Measurements from ENCODE around the gene TAS2R9.

TAS2R9 gene

DNA sequence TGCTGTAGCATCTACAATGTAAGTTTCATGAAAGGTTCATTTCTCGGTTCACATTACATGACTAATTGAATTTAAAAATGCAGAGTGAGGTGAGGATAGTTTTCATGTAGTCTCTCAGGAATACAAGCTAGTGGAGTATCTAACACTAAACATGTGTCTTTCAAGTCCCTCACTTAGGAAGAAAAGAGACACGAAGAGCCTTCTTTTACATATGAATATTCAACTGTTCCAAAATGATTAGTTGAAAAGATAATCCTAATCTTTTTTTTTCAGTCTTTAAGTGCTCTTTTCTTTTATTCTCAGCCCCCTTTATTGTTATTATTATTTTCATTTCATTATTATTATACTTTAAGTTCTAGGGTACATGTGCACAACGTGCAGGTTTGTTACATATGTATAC lies 28.5 kb upstream of the TAS2R9 start:
- TF ChIP-seq, protein P1, sequence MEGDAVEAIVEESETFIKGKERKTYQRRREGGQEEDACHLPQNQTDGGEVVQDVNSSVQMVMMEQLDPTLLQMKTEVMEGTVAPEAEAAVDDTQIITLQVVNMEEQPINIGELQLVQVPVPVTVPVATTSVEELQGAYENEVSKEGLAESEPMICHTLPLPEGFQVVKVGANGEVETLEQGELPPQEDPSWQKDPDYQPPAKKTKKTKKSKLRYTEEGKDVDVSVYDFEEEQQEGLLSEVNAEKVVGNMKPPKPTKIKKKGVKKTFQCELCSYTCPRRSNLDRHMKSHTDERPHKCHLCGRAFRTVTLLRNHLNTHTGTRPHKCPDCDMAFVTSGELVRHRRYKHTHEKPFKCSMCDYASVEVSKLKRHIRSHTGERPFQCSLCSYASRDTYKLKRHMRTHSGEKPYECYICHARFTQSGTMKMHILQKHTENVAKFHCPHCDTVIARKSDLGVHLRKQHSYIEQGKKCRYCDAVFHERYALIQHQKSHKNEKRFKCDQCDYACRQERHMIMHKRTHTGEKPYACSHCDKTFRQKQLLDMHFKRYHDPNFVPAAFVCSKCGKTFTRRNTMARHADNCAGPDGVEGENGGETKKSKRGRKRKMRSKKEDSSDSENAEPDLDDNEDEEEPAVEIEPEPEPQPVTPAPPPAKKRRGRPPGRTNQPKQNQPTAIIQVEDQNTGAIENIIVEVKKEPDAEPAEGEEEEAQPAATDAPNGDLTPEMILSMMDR (IDR thresholded peaks at IDR 0.05; ENCODE audit: low read depth, low read length): no peak
- no peak for DNase-seq (ENCODE audit: extremely low read depth, low read depth)

DNA sequence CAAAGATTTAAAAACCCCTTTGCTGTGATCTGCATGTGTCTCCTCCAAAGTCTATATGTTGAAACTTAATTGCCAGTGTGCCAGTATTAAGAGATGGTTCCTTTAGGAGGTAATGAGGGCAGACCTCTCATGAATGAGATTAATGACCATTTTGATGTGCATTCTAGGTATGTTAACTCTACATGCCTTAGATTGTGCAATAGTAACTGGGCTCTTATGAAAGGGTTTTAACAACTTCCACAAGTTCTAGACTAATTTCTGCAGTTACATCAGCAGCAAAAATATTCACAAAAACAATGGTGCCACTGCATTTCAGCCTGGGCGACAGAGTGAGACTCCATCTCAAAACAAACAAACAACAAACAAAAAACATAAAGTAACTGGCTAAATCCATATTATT lies 20.0 kb upstream of the TAS2R9 start:
- DNase-seq (ENCODE audit: extremely low read depth, low read depth): no peak
- TF ChIP-seq, protein P1 (IDR thresholded peaks at IDR 0.05; ENCODE audit: low read depth, low read length): no peak

DNA sequence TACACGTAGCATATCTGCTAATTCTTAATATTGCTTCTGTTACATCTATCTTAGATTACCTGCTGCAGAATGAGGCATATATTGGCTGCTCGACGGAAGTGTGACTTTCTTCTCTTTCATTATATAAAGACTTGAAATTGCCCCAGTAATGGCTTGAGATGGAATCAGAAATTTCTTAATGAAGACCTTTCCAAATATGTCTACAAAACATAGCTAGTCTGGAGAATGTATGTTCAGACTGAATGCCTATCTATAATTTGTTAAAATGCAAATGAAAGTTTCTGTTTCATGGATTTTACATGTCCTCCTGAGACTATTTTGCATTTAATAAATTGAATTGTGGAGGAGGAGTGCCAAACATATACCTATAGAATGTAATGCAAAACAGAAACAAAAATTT lies 16.3 kb upstream of the TAS2R9 start, which contains the start of gene TAS2R10:
Gene TAS2R10, minus strand, starts transcription at position 101 of the 400 bp plus-strand sequence. Its CDS starts 89 bp downstream, at position 12.
- TF ChIP-seq, protein P1 (IDR thresholded peaks at IDR 0.05; ENCODE audit: low read depth, low read length): no peak
- no peak for DNase-seq (ENCODE audit: extremely low read depth, low read depth)

DNA sequence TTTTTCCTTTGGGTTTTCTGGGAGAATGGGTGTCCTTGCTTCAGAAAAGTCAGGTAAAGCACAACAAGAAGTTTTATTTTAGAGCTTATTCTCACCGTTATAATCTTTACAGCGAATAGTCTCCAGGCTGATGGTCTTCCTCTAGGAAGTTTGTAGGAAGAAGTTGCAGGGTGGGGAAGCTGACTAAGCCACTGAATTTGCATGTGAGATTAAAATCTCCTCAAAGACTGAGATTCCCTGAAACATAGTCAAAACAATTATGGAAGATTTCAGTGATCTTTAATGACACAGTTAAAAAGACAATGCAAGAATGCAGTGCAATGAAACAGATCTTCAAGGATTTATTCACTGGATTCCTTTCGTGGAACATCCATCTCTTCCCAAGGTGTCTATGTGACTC lies 15.0 kb upstream of the TAS2R9 start:
- no peak for DNase-seq (ENCODE audit: extremely low read depth, low read depth)
- TF ChIP-seq, protein P1 (IDR thresholded peaks at IDR 0.05; ENCODE audit: low read depth, low read length): no peak

DNA sequence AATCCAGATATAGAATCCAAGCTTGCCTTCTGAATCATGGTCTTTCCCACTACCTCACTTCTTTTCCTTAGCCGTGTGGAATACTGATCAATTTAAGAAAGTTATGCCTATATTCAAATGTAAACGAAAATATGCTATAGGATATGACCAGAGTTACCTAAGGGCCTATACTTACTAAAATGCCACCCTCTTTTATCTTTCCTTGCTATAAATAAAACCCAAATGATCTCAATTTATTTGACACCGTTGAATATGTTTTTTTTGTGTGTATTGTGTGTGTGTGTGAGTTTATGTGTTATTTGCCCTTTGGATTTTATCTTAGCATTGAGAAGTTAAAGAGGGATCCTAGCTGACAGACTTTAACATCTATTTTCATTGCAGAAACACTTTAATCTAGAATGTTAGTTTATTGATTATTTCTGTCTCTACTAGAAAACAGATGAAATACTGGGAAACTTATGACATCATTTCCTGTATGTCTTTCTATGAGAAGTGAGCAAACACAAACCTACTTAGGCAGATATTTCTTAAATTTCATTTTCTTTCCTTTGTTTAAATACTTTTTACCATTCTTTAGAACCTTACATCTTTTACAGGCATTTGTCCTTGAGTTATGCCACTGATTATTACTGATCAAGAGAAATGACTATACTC lies 2.0 kb upstream of the TAS2R9 start:
- TF ChIP-seq, protein P1 (IDR thresholded peaks at IDR 0.05; ENCODE audit: low read depth, low read length): no peak
- DNase-seq (ENCODE audit: extremely low read depth, low read depth): no peak

DNA sequence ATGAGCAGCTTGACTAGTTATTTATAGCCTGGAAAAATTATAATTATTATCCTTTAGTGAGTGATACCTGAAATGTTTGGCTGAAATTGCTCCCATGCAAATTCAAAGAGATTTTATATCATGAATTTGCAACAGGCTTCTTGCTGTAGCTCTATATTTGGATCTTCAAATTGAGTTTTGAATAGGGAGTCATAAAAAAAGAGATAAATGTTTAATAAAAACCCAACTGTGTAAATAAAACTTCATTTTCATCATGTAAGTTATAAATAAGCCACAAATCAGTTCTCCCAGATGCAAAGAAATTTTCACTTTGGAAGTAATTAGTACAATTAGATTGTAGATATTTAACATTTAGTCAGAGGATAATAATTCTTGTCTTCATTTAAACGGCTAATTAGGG lies 2.8 kb downstream of the TAS2R9 start, which contains the start of gene TAS2R8:
Gene TAS2R8, minus strand, starts transcription at position 101 of the 400 bp plus-strand sequence. CDS start 306 bp downstream, outside the sequence.
- no peak for DNase-seq (ENCODE audit: extremely low read depth, low read depth)
- TF ChIP-seq, protein P1 (IDR thresholded peaks at IDR 0.05; ENCODE audit: low read depth, low read length): no peak

DNA sequence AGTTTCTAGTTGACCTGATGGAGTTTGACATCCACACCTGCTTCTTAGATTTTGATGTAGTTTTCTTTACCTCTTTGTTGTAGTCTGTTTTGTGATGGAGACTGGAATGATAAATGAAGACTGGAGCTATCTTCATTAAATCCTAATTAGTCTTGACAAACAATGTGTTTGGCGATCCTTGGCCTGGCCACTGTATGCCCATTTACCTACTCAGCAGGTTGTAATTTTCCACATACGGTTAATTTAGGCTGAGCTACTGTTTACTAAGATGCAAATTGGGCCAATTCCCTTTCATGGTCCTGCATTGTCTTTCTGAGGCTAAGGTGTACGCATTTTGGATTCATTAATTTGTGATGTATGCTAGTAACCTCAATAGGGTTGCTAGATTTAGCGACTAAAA lies 7.4 kb downstream of the TAS2R9 start, which contains the start of gene TAS2R7:
Gene TAS2R7, minus strand, starts transcription at position 41 of the 400 bp plus-strand sequence. CDS start 57 bp downstream, outside the sequence.
- TF ChIP-seq, protein P1 (IDR thresholded peaks at IDR 0.05; ENCODE audit: low read depth, low read length): no peak
- no peak for DNase-seq (ENCODE audit: extremely low read depth, low read depth)

Measured in AG09319 (cell line).